ENCODE results near the gene NKD1.

The NKD1 gene

GRCh38 chr16:50635505-50636392 lies 87.6 kb downstream of the NKD1 start:
- peaks cover 3% of the 10 kb centered on the region for H3K4me1 Mint-ChIP-seq (ENCODE audit: low read depth)
- no peaks in the 10 kb centered on the region for H3K27me3 Mint-ChIP-seq (ENCODE audit: low read depth)
- no peak for DNase-seq (ENCODE audit: low spot score)
- no peaks in the 10 kb centered on the region for H3K36me3 Mint-ChIP-seq (ENCODE audit: low read depth)
- no peak overlapping the region for H3K4me3 Mint-ChIP-seq
- no peaks in the 10 kb centered on the region for H3K9me3 Mint-ChIP-seq
- H3K27ac Mint-ChIP-seq: no peak overlapping the region

GRCh38 chr16:50636753-50637374 lies 88.7 kb downstream of the NKD1 start:
- no peak overlapping the region for H3K4me3 Mint-ChIP-seq
- peaks cover 3% of the 10 kb centered on the region for H3K4me1 Mint-ChIP-seq (ENCODE audit: low read depth)
- no peaks in the 10 kb centered on the region for H3K36me3 Mint-ChIP-seq (ENCODE audit: low read depth)
- H3K9me3 Mint-ChIP-seq: no peaks in the 10 kb centered on the region
- H3K27me3 Mint-ChIP-seq (ENCODE audit: low read depth): no peaks in the 10 kb centered on the region
- DNase-seq (ENCODE audit: low spot score): no peak
- no peak overlapping the region for H3K27ac Mint-ChIP-seq

GRCh38 chr16:50637716-50638602 lies 89.8 kb downstream of the NKD1 start:
- Mint-ChIP-seq H3K4me1 (ENCODE audit: low read depth) (peaks cover 3% of the 10 kb centered on the region), H3K36me3 (ENCODE audit: low read depth) (no peaks in the 10 kb centered on the region), H3K27ac (no peak overlapping the region), H3K4me3 (no peak overlapping the region), H3K27me3 (ENCODE audit: low read depth) (no peaks in the 10 kb centered on the region), H3K9me3 (no peaks in the 10 kb centered on the region)
- DNase-seq (ENCODE audit: low spot score): no peak

- Mint-ChIP-seq H3K27me3 (ENCODE audit: low read depth) (no peaks in the 10 kb centered on the region), H3K27ac (no peak overlapping the region), H3K4me1 (ENCODE audit: low read depth) (peaks cover 3% of the 10 kb centered on the region)
These were observed 90.8 kb downstream of the NKD1 start for GRCh38 chr16:50638816-50639670.

GRCh38 chr16:50640391-50640790 lies 92.2 kb downstream of the NKD1 start:
- H3K27me3 Mint-ChIP-seq (ENCODE audit: low read depth): no peaks in the 10 kb centered on the region

More at GRCh38 chr16:50638816-50639670, 90.8 kb downstream of the NKD1 start:
- no peaks in the 10 kb centered on the region for H3K36me3 Mint-ChIP-seq (ENCODE audit: low read depth)
- H3K4me3 Mint-ChIP-seq: no peak overlapping the region
- H3K9me3 Mint-ChIP-seq: no peaks in the 10 kb centered on the region
- no peak for DNase-seq (ENCODE audit: low spot score)

GRCh38 chr16:50640919-50641817 lies 93.0 kb downstream of the NKD1 start:
- Mint-ChIP-seq H3K4me1 (ENCODE audit: low read depth) (peaks cover 4% of the 10 kb centered on the region), H3K27ac (no peak overlapping the region), H3K9me3 (no peaks in the 10 kb centered on the region), H3K4me3 (no peak overlapping the region), H3K27me3 (ENCODE audit: low read depth) (no peaks in the 10 kb centered on the region), H3K36me3 (ENCODE audit: low read depth) (no peaks in the 10 kb centered on the region)
- no peak for DNase-seq (ENCODE audit: low spot score)

More at GRCh38 chr16:50640391-50640790, 92.2 kb downstream of the NKD1 start:
- Mint-ChIP-seq H3K27ac (no peak overlapping the region), H3K9me3 (no peaks in the 10 kb centered on the region), H3K4me3 (no peak overlapping the region), H3K4me1 (ENCODE audit: low read depth) (peaks cover 4% of the 10 kb centered on the region), H3K36me3 (ENCODE audit: low read depth) (no peaks in the 10 kb centered on the region)
- DNase-seq (ENCODE audit: low spot score): no peak

- Mint-ChIP-seq H3K4me1 (ENCODE audit: low read depth) (peaks cover 4% of the 10 kb centered on the region), H3K27ac (no peak overlapping the region), H3K4me3 (no peak overlapping the region), H3K27me3 (ENCODE audit: low read depth) (no peaks in the 10 kb centered on the region), H3K9me3 (no peaks in the 10 kb centered on the region), H3K36me3 (ENCODE audit: low read depth) (no peaks in the 10 kb centered on the region)
- DNase-seq (ENCODE audit: low spot score): no peak
These were observed 93.6 kb downstream of the NKD1 start for GRCh38 chr16:50641818-50642187.

GRCh38 chr16:50642349-50642748 lies 94.2 kb downstream of the NKD1 start:
- Mint-ChIP-seq H3K27ac (no peak overlapping the region), H3K9me3 (no peaks in the 10 kb centered on the region)

GRCh38 chr16:50643192-50643591 lies 95.0 kb downstream of the NKD1 start:
- no peak for DNase-seq (ENCODE audit: low spot score)
- Mint-ChIP-seq H3K36me3 (ENCODE audit: low read depth) (no peaks in the 10 kb centered on the region), H3K27me3 (ENCODE audit: low read depth) (no peaks in the 10 kb centered on the region), H3K4me3 (no peak overlapping the region), H3K27ac (no peak overlapping the region), H3K4me1 (ENCODE audit: low read depth) (peaks cover 4% of the 10 kb centered on the region), H3K9me3 (no peaks in the 10 kb centered on the region)

More at GRCh38 chr16:50642349-50642748, 94.2 kb downstream of the NKD1 start:
- no peaks in the 10 kb centered on the region for H3K36me3 Mint-ChIP-seq (ENCODE audit: low read depth)
- H3K4me1 Mint-ChIP-seq (ENCODE audit: low read depth): peaks cover 4% of the 10 kb centered on the region
- DNase-seq (ENCODE audit: low spot score): no peak
- H3K27me3 Mint-ChIP-seq (ENCODE audit: low read depth): no peaks in the 10 kb centered on the region
- no peak overlapping the region for H3K4me3 Mint-ChIP-seq

- no peak overlapping the region for H3K27ac Mint-ChIP-seq
- H3K4me3 Mint-ChIP-seq: no peak overlapping the region
- H3K4me1 Mint-ChIP-seq (ENCODE audit: low read depth): peaks cover 3% of the 10 kb centered on the region
- no peaks in the 10 kb centered on the region for H3K27me3 Mint-ChIP-seq (ENCODE audit: low read depth)
- H3K9me3 Mint-ChIP-seq: no peaks in the 10 kb centered on the region
- DNase-seq (ENCODE audit: low spot score): no peak
- no peaks in the 10 kb centered on the region for H3K36me3 Mint-ChIP-seq (ENCODE audit: low read depth)
These were observed 96.0 kb downstream of the NKD1 start for GRCh38 chr16:50644245-50644644.

- no peaks in the 10 kb centered on the region for H3K36me3 Mint-ChIP-seq (ENCODE audit: low read depth)
- DNase-seq (ENCODE audit: low spot score): no peak
- H3K4me1 Mint-ChIP-seq (ENCODE audit: low read depth): peaks cover 1% of the 10 kb centered on the region
- no peaks in the 10 kb centered on the region for H3K9me3 Mint-ChIP-seq
- H3K4me3 Mint-ChIP-seq: no peak overlapping the region
- no peak overlapping the region for H3K27ac Mint-ChIP-seq
- H3K27me3 Mint-ChIP-seq (ENCODE audit: low read depth): no peaks in the 10 kb centered on the region
These were observed 96.5 kb downstream of the NKD1 start for GRCh38 chr16:50644729-50645128.

GRCh38 chr16:50645563-50646220 lies 97.5 kb downstream of the NKD1 start:
- Mint-ChIP-seq H3K27ac (no peak overlapping the region), H3K9me3 (no peaks in the 10 kb centered on the region), H3K27me3 (ENCODE audit: low read depth) (no peaks in the 10 kb centered on the region), H3K4me1 (ENCODE audit: low read depth) (peaks cover 1% of the 10 kb centered on the region), H3K36me3 (ENCODE audit: low read depth) (no peaks in the 10 kb centered on the region), H3K4me3 (no peak overlapping the region)
- DNase-seq (ENCODE audit: low spot score): no peak

Measured in T-helper 2 cell treated with Interferon-gamma antibody and Interleukin-4, amounts not matched to agents 5 μg/mL and 100 μg/mL, for 36 hours (primary cell).